IgD-negative memory B cell (primary cell): Measurements from ENCODE around the gene IL22RA1. TPM values are rescaled to one million over a fixed set of nuclear protein-coding genes. Genes with fewer than 3 reads are reported as not detected.

Experiments used
- H3K27ac Mint-ChIP-seq, 3 donors: one replicate each; pipeline ENCODE4 v1.8.0; 2020 to 2022; ENCODE audit warnings: mild to moderate bottlenecking in 3 of 3, mixed read lengths in 3 of 3, moderate library complexity in 1 of 3
- H3K27me3 Mint-ChIP-seq: one replicate; pipeline ENCODE4 v1.8.0; 2021; ENCODE audit warnings: mixed read lengths
- H3K36me3 Mint-ChIP-seq: one replicate; pipeline ENCODE4 v1.8.0; 2020; ENCODE audit warnings: mild to moderate bottlenecking, mixed read lengths
- H3K4me1 Mint-ChIP-seq, 3 donors: one replicate each; pipeline ENCODE4 v1.8.0; 2020 to 2022; ENCODE audit warnings: mixed read lengths in 3 of 3, mild to moderate bottlenecking in 1 of 3
- H3K4me3 Mint-ChIP-seq, 4 donors: one replicate each; pipeline ENCODE4 v1.8.0; 2020 to 2022; ENCODE audit warnings: mild to moderate bottlenecking in 4 of 4, mixed read lengths in 4 of 4, moderate library complexity in 3 of 4
- H3K9me3 Mint-ChIP-seq, 3 donors: one replicate each; pipeline ENCODE4 v1.8.0; 2020 to 2021; ENCODE audit warnings: mixed read lengths in 3 of 3, mild to moderate bottlenecking in 1 of 3
- polyA plus RNA-seq: library from polyadenylated mRNA; unstranded; fragments of 300-500 nt; fragmentation: Illumina TruSeq; gene quantifications from one replicate; pipeline ENCODE4 v1.2.3, GENCODE V29; 2021

Gene IL22RA1
- polyA plus RNA-seq, 1 donor from 2014 or later = not detected

GRCh38 chr1:24096009-24096738 lies 46.8 kb downstream of the IL22RA1 start:
- Mint-ChIP-seq H3K27me3 (peaks cover 10% of the 10 kb centered on the region), H3K9me3 (no peaks in the 10 kb centered on the region)

GRCh38 chr1:24095140-24095859 lies 47.6 kb downstream of the IL22RA1 start:
- no peaks in the 10 kb centered on the region for H3K36me3 Mint-ChIP-seq
- H3K27ac Mint-ChIP-seq = no peak overlapping the region
- H3K4me1 Mint-ChIP-seq = peaks cover 0 to 3% (median 0%) of the 10 kb centered on the region in 3 donors
- H3K9me3 Mint-ChIP-seq = no peaks in the 10 kb centered on the region
- no peak overlapping the region for H3K4me3 Mint-ChIP-seq
- peaks cover 10% of the 10 kb centered on the region for H3K27me3 Mint-ChIP-seq

More at GRCh38 chr1:24096009-24096738, 46.8 kb downstream of the IL22RA1 start:
- no peaks in the 10 kb centered on the region for H3K36me3 Mint-ChIP-seq
- peaks cover 0 to 3% (median 0%) of the 10 kb centered on the region in 3 donors for H3K4me1 Mint-ChIP-seq
- H3K27ac Mint-ChIP-seq = no peak overlapping the region
- no peak overlapping the region for H3K4me3 Mint-ChIP-seq

GRCh38 chr1:24094554-24094953 lies 48.4 kb downstream of the IL22RA1 start:
- Mint-ChIP-seq H3K4me1 (peaks cover 0 to 3% (median 0%) of the 10 kb centered on the region in 3 donors), H3K27ac (no peak overlapping the region), H3K4me3 (no peak overlapping the region), H3K9me3 (no peaks in the 10 kb centered on the region), H3K36me3 (no peaks in the 10 kb centered on the region), H3K27me3 (peaks cover 10% of the 10 kb centered on the region)

- Mint-ChIP-seq H3K27ac (no peak overlapping the region), H3K4me1 (peaks cover 0 to 3% (median 0%) of the 10 kb centered on the region in 3 donors), H3K4me3 (no peak overlapping the region), H3K9me3 (no peaks in the 10 kb centered on the region), H3K36me3 (no peaks in the 10 kb centered on the region), H3K27me3 (peaks cover 10% of the 10 kb centered on the region)
Measured at GRCh38 chr1:24093732-24094131, 49.2 kb downstream of the IL22RA1 start.

- Mint-ChIP-seq H3K27me3 (peaks cover 10% of the 10 kb centered on the region), H3K4me1 (peaks cover 0 to 3% (median 0%) of the 10 kb centered on the region in 3 donors), H3K27ac (peak overlapping the region in 1 of 3 donors; percentile 78), H3K36me3 (no peaks in the 10 kb centered on the region), H3K9me3 (no peaks in the 10 kb centered on the region), H3K4me3 (no peak overlapping the region)
Measured at GRCh38 chr1:24092979-24093378, 50.0 kb downstream of the IL22RA1 start.

- Mint-ChIP-seq H3K36me3 (no peaks in the 10 kb centered on the region), H3K27ac (no peak overlapping the region), H3K27me3 (peaks cover 10% of the 10 kb centered on the region), H3K4me1 (peaks cover 0 to 3% (median 0%) of the 10 kb centered on the region in 3 donors), H3K9me3 (no peaks in the 10 kb centered on the region), H3K4me3 (no peak overlapping the region)
Measured at GRCh38 chr1:24091971-24092482, 50.9 kb downstream of the IL22RA1 start.

- peaks cover 7% of the 10 kb centered on the region for H3K27me3 Mint-ChIP-seq
- no peaks in the 10 kb centered on the region for H3K9me3 Mint-ChIP-seq
- no peak overlapping the region for H3K27ac Mint-ChIP-seq
- H3K4me3 Mint-ChIP-seq = no peak overlapping the region
- no peaks in the 10 kb centered on the region for H3K4me1 Mint-ChIP-seq
- no peaks in the 10 kb centered on the region for H3K36me3 Mint-ChIP-seq
Measured at GRCh38 chr1:24090736-24091135, 52.2 kb downstream of the IL22RA1 start.

- peaks cover 7% of the 10 kb centered on the region for H3K27me3 Mint-ChIP-seq
- no peaks in the 10 kb centered on the region for H3K4me1 Mint-ChIP-seq
- no peak overlapping the region for H3K27ac Mint-ChIP-seq
- H3K9me3 Mint-ChIP-seq = no peaks in the 10 kb centered on the region
- no peak overlapping the region for H3K4me3 Mint-ChIP-seq
- no peaks in the 10 kb centered on the region for H3K36me3 Mint-ChIP-seq
Measured at GRCh38 chr1:24089743-24090555, 53.0 kb downstream of the IL22RA1 start.

GRCh38 chr1:24089027-24089742 lies 53.8 kb downstream of the IL22RA1 start:
- no peaks in the 10 kb centered on the region for H3K4me1 Mint-ChIP-seq
- no peaks in the 10 kb centered on the region for H3K9me3 Mint-ChIP-seq
- no peak overlapping the region for H3K4me3 Mint-ChIP-seq
- no peak overlapping the region for H3K27ac Mint-ChIP-seq
- no peaks in the 10 kb centered on the region for H3K36me3 Mint-ChIP-seq
- peaks cover 7% of the 10 kb centered on the region for H3K27me3 Mint-ChIP-seq

- no peaks in the 10 kb centered on the region for H3K9me3 Mint-ChIP-seq
- H3K4me1 Mint-ChIP-seq = no peaks in the 10 kb centered on the region
- no peaks in the 10 kb centered on the region for H3K36me3 Mint-ChIP-seq
- peaks cover 3% of the 10 kb centered on the region for H3K27me3 Mint-ChIP-seq
- H3K4me3 Mint-ChIP-seq = no peak overlapping the region
- no peak overlapping the region for H3K27ac Mint-ChIP-seq
Measured at GRCh38 chr1:24086466-24086865, 56.5 kb downstream of the IL22RA1 start.

- H3K4me3 Mint-ChIP-seq = no peak overlapping the region
- H3K27ac Mint-ChIP-seq = no peak overlapping the region
- no peaks in the 10 kb centered on the region for H3K36me3 Mint-ChIP-seq
- no peaks in the 10 kb centered on the region for H3K4me1 Mint-ChIP-seq
- no peaks in the 10 kb centered on the region for H3K9me3 Mint-ChIP-seq
- peaks cover 3% of the 10 kb centered on the region for H3K27me3 Mint-ChIP-seq
Measured at GRCh38 chr1:24085546-24085945, 57.4 kb downstream of the IL22RA1 start.

GRCh38 chr1:24085007-24085406 lies 57.9 kb downstream of the IL22RA1 start:
- peaks cover 3% of the 10 kb centered on the region for H3K27me3 Mint-ChIP-seq
- no peaks in the 10 kb centered on the region for H3K4me1 Mint-ChIP-seq
- H3K36me3 Mint-ChIP-seq = no peaks in the 10 kb centered on the region
- no peak overlapping the region for H3K27ac Mint-ChIP-seq
- no peak overlapping the region for H3K4me3 Mint-ChIP-seq
- no peaks in the 10 kb centered on the region for H3K9me3 Mint-ChIP-seq

GRCh38 chr1:24084050-24084449 lies 58.9 kb downstream of the IL22RA1 start:
- H3K27ac Mint-ChIP-seq = no peak overlapping the region
- no peaks in the 10 kb centered on the region for H3K36me3 Mint-ChIP-seq
- H3K27me3 Mint-ChIP-seq = peaks cover 3% of the 10 kb centered on the region
- no peaks in the 10 kb centered on the region for H3K4me1 Mint-ChIP-seq
- H3K9me3 Mint-ChIP-seq = no peaks in the 10 kb centered on the region
- H3K4me3 Mint-ChIP-seq = no peak overlapping the region

- Mint-ChIP-seq H3K27me3 (peaks cover 3% of the 10 kb centered on the region), H3K36me3 (no peaks in the 10 kb centered on the region), H3K4me3 (no peak overlapping the region), H3K4me1 (no peaks in the 10 kb centered on the region), H3K27ac (no peak overlapping the region), H3K9me3 (no peaks in the 10 kb centered on the region)
Measured at GRCh38 chr1:24082372-24082771, 60.6 kb downstream of the IL22RA1 start.
